GM18499 (cell line): Measurements from ENCODE around the gene DPYSL5.

ENCODE experiments used
- ATAC-seq: cut with Tn5 transposase; IDR thresholded peaks from one replicate; pipeline ENCODE4 v1.9.1; 2021; ENCODE audit warnings: moderate number of reproducible peaks; ENCODE audit not compliant: insufficient read depth, unreplicated experiment

The DPYSL5 gene

DNA sequence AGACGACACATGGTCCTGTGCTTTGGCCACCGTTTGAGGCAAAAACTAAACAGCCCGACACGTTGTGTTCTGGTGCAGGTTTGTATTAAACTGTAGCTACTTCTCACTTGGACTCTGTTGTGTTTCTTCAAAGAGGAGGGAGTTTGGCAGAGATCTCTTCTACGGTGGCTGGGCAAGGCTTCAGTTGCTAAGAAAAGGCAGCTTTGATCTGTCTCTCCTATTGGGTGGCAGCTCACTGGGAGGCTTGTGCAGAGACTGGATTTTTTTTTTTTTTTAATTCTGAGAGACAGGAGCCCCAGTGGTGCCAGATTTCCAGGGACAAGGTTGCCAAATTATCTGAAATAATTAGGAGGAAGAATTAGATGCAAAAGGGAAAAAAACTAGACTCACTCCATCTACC is 102.3 kb downstream of the DPYSL5 start:
- ATAC-seq, result no peak

GRCh38 chr2:26951236-26951635 is 103.3 kb downstream of the DPYSL5 start:
- no peak for ATAC-seq

GRCh38 chr2:26952374-26952773 is 104.4 kb downstream of the DPYSL5 start:
- no peak for ATAC-seq

DNA sequence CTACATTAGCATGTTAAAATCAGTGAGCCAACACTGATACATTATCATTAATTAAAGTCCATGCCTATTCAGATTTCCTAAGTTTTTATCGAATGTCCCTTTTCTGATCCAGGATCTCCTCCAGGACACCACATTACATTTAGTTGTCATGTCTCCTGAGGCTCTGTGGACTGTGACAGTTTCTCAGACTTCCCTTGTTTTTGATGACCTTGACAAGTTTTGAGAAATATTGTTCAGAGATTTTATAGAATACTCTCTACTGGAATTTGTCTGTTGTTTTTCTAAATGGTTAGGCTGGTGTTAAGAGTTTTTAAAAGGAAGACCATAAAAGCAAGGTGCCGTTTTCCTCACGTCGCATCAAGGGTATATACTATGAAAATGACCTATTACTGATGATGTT is 106.2 kb downstream of the DPYSL5 start:
- no peak for ATAC-seq

GRCh38 chr2:26957041-26957440 is 109.1 kb downstream of the DPYSL5 start:
- ATAC-seq, result no peak

DNA sequence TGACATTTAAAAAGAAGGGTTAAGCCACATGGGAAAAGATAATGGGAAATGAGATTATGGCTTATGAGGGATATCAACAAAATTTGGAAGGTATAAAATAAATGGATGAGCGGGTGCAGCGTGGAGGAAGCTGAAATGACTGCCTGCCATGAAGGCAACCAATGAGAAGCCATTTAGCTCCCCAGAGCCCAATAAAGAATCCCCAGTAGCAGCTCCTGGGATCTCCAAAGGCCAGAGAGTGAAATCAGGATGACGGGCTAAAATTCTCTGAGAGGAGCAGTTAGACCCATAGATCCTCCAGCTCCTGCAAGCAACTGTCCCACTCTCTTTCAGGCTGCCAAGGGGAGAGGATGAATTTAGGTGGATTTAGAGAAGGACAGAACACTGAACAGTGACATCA is 109.6 kb downstream of the DPYSL5 start:
- no peak for ATAC-seq

GRCh38 chr2:26959331-26959730 is 111.4 kb downstream of the DPYSL5 start:
- no peak for ATAC-seq

DNA sequence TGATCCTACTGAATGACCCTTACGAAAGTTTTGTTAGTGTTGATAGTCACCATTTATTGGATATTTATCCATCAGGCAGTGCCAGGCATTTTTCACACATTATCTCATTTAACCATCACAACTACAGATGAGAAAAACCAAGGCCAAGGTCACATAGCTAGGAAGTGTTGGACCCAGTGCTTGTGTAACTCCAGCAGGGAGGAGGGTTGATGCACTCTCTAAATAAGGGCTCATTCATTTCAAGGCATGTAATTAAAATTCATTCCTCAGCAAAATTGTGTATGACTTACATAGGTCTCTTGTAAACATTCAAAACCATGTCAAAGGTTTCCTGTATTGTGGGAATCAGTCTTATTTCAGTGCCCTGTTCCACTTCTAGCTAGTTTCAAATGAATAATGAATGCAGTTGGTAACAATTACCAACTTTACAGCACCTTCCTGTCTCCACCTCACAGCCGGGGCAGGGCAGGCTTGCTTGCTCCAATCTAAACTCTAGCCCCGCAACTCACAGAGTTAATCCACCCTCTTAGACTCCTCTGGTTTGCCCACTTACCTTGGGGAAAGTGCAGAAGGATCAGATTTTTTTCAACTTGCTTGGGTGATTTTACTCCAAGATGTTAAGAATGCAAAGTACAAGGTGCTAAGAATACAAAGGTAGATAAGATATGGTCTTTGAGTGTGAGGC is 116.7 kb downstream of the DPYSL5 start:
- no peak for ATAC-seq

GRCh38 chr2:26968001-26968400 is 120.1 kb downstream of the DPYSL5 start:
- no peak for ATAC-seq

DNA sequence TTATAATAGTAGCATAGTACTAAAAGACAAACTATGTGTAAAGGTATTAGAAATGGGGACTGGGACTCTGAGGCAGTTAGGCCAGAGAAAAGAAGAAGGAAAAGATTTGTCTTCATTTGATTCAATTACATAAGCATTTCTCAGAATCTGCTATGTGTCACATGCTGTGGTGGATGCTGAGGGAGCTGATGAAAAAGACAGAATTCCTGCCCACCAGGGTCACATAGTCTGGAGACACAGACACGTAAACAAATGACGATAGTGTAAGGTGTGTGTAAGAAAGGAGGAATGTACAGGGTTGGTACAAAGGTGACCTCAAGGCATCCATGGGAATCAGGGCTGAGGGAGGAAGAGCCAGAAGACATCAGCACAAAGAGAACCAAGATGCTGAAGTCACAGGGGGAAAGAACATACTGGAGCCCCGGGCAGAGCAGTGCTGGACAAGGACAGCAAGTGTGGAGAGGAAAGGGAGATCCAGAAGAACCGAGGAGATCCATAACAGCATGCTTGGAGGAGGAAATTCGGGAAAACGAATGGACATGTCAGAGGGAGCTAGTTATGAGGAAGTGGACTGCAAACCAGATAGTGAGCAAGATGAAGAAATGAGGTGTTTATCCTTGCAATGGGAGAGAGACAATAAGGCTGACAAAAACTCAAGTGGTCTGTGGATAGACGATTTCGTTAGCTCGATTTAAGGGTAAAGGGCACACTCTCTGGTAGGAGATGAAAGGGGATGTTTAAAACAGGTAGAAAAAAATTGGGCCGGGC is 121.3 kb downstream of the DPYSL5 start:
- no peak for ATAC-seq

GRCh38 chr2:26970244-26970927 is 122.5 kb downstream of the DPYSL5 start, which contains the start of gene MAPRE3:
Gene MAPRE3 (plus strand): TSS chr2:26970637. CDS start chr2:27022219, 51,582 bp downstream.
- no peak for ATAC-seq

DNA sequence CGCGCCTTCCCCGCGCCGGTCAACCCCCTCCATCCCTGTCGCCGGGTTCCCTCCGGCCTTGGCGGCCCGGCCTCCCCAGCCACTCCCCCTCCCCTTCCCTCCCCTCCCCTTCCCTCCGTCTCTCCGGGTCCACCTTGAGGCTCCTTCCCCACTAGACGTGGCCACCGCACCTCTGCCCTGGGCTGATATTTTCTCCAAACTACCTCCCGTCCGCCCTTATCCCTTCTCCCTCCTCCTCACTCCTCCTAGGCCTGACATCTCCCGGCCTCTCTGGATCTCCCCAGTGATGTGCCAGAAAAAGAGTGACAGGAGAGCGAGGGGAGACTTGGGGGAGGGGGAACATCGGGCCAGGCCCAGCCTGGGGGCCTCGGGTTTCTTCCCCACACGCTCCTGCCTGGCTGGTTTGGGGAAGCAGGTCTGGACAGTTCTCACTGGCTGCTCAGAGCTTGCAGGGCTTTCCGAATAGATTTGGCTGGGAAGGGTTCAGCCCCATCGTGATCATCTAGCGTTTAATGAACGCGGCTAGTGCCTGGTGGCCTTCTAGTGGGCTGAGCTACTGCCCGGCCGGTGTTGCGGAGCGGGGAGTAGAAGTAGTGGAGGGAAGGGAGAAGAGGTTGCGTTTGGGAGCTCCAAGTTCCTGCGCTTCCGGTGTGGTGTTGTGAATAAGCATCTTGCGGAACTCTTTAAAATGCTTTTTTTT is 123.1 kb downstream of the DPYSL5 start:
- ATAC-seq, result no peak

DNA sequence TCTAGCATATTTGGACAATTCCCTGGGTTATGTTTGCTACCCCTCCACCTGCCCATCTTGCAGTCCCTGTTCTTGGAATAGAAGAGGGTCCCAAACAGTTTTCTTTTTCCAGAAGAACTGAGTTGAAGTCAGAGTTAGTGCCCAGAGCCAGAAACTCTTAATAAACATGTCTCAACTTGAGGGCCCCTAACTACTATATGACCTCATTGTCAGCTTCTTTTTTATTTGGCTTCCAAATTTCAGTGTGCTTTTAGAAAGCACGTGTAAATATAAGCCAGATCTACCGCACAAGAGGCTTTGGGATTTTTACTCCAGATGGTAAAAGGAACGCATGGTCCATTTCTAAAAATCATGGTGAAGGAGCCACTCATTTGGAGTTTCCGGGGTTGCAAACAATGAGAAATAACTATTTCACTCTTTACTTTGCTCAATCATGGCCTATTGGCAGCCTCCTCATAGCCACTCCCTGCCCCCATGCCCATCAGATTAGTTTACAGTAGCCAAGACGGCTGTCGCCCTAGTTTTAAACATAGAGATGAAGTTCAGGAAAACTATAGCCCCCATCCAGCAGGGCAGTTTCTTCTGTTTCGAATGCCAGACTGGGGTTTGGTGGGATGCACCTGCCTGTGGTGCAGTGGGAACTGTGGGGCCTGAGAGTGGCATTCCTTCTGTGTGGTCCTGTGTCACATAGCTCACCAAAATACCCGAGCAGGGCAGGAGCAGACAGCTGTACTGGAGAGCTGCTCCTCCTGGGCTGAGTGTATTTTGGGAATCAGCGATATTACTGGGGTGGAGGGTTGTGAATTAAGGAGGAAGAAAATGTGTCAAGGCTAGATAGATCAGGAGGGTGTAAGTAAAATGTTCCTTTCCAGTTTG is 124.2 kb downstream of the DPYSL5 start:
- no peak for ATAC-seq

GRCh38 chr2:26974352-26974751 is 126.4 kb downstream of the DPYSL5 start:
- no peak for ATAC-seq

GRCh38 chr2:26975102-26975501 is 127.2 kb downstream of the DPYSL5 start:
- no peak for ATAC-seq

DNA sequence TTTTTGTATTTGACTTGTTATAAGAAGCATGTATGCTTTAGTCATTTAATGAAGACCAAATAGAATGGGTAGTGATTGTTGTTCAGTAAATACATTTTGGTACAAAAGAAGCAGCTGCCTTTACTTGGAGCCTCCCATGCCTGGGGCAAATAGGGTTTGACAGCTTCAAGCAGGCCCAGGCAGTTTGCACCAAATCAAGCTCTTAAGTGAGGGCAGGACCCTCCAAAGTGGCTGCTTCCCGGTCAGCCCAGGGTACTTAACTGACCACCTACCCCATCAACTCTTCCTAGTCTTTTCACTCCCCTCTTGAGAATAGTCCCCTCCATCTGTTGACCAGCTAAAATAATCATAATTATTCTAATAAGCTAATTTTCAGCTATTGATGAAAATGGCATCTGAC is 127.7 kb downstream of the DPYSL5 start:
- ATAC-seq, result no peak

DNA sequence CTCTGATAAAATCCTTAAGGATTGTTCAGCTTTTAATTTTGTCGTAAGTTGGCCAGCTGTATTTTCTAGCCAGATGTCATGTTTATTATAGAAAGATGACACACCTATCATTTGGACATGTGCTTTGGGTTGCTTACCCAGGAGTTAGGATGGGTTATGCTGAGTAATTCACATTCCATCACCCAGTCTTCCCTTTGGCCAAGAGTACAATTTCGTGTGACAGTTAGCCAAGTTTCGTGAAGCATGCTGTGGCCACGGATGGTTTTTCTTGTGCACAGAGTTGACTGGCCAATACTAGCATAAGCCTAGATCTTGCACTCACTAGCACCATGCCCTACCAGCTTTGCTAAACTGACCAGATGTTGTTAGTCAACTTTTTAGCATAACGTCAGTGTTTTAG is 128.3 kb downstream of the DPYSL5 start:
- ATAC-seq, result no peak

DNA sequence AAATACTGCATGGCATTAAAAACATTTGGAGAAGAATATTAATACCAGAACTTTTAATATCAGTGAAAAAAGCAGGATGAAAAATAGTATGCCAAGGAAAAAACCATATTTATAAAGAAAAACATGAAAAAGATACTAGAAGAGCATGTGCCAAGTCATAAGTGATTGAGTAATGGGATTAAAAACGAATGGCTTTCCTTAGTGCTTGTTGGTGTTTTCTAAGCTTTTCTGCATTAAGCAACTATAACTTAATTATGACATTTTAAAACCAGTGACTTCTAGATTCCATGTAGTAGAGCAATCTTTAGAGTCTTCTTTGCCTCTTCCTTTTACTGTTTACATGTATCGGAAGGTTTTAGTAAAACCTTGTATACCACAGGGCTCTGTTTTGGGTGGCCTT is 129.1 kb downstream of the DPYSL5 start:
- no peak for ATAC-seq

DNA sequence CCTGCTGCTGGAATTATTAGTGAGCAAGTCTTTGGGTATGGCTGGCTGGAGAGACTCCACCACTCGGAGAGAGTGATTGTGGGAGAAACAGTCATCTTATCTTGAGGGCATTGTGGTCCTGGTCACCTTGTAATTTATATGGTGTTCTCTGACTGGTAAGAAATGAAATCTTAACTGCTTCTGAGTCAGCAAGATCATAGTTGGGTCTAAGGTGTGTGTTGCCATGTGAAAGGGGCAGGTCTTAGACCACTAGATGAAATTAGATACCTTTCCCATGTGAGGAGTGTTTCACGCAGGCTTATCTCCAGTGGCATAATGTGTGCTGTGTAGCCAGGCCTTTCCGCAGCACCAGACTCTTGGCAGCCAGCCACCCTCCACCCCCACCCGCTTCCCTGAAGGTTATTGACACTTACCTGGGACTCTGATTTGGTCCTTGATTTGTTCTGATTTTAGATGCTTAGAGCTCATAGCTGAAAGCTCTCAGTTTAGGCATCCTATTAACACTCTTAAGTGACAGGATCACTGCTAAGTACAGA is 130.2 kb downstream of the DPYSL5 start:
- no peak for ATAC-seq
